Stimulated activated CD8-positive, alpha-beta memory T cell treated with anti-CD3 and anti-CD28 coated beads, Interleukin-12 subunit alpha, Interleukin-12 subunit beta, amount 100 ng/mL, for 24 hours (primary cell): Measurements from ENCODE around the gene KCND3.
"Not testable (repeated sequence)": the region's sequence is repeated elsewhere in the genome, so short reads cannot be mapped to it uniquely, and the experiment has no call there.

Experiments
- DNase-seq: peaks from one replicate; pipeline ENCODE4 v3.0.0-alpha.2; 2020; ENCODE audit errors: extremely low read depth

The KCND3 gene

DNA sequence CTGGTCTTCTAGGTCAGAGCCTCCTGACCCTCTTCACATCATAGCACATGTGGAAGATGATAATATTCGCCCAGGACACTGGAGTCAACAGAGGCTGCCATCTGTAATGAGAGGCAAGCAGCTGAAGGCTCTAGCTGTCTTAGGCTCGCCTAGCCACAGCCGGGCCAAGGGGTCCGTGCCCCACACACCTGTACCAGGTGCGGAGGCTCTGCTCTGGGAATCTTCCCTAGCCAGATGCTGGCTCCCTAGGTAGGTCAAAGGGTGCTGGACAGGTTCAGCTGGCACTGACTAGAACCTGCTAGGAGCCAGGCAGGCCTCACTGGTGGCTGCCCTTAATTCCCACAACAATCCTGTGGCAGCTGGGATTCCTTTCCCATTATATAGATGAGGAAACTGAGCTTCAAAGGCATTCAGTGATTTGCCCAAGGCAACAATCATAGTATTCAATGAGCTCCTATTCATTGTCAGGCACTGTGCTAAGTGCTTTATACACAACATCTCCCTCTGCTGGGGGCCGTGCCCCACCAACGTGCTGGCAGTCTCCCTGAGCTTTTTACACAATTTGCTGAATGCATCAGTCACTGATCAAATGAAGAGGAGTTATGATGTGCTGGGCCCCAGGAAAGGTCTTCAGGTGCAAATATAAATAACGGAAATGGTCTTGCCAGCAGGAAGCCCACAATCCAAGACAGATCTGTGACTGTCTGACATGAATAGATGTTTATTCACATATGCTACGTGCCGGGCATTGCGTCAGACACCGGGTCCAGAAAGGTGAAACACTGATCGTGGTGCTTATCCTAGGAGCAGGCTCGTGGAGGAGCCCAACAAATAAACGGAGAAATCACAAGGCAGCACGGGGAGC, 175.8 kb downstream of the KCND3 start:
- no peak for DNase-seq

DNA sequence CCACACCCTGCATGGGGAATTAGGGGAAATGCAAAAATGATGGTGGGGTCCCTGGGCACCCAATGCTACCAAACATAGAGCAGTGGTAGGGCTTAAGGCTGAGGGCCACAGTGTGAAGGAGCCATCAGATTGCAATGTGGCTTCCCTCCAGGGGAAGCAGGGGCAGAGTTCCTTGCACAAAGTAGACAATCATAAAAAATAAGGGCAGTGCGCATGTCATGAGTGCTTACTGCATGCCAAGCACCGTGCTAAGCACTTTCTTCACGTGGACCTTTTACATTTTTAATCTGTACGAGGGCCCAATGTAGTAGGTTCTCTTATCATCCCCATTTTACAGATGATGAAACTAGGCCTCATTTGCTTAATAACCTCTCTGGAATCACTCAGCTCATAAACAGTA, 177.2 kb downstream of the KCND3 start:
- DNase-seq, result no peak

DNA sequence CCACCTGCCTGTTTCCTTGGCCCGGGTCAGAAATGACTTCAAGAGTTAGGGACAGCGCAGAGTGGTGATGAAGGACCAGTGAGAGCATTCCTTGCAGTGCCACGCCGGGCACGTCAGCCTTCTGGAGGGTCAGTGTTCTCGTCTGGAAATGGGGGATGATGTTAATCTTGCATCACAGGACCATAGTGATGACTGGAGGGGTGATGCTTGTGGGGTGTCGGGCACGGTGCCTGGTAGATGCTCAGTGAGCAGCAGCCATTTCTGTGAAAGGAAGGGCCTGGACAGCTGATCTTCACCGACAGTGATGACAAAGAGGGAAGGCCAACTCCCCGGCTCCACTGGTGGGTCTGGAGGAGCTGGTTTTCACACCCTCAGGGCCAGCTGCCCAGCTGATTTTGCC, 177.6 kb downstream of the KCND3 start:
- no peak for DNase-seq

DNA sequence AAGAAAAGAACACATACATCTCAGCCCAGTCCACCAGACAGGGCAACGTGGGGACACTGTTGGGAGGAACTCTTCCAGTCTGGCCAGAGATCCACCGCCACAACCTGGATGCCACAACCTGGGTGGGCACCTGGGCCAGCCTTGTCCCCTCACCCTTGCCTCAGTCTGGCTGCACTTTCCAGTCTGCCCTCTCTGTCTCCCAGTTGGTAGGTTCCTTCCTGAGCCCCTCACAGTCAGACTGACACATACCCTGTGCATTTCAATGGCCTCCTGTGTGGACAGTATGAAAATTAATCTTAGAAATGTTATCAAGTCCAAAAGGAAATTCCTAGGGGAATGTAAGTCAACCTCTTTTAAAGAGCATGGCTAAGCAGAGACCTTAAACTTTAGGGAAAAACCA, 184.2 kb downstream of the KCND3 start:
- DNase-seq, result no peak

DNA sequence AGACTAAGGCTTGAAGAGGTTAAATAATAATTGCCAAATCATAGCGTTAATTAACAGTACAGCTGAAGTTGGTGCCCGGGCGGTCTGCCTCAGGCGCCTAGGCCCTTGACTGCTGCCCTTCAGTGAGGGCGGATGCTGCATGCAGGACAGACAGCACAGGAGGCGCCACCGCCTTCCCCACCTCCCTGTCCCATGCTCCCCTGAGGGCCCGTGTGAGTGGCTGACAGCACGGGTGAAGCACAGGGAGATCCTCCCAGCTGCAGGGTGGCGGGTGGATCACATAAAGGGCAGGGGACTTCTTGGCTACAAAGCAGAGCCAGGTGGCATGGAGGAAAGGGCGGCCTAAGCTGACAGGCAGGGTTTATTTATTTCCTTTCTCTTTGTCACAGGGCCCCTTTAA, 184.7 kb downstream of the KCND3 start:
- no peak for DNase-seq

DNA sequence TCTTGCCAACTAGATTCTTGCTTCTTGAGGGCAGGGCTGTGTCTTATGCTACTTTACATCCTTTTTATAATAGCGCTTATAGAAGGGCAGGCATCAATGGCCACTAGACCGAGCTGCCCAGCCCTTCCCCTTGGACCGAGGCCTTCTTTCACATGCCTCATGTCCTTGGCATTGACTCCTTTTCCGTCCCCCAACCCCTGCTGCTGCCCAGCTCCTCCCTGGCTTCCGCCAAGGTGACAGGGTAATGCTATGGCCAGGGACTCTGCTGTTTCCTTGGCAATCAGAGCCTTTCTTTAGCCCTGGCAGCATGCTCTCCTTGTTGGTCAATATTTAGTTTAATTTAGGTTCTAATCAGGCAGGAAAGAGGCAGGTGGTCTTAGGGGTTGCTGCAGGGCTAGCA, 185.5 kb downstream of the KCND3 start:
- no peak for DNase-seq

DNA sequence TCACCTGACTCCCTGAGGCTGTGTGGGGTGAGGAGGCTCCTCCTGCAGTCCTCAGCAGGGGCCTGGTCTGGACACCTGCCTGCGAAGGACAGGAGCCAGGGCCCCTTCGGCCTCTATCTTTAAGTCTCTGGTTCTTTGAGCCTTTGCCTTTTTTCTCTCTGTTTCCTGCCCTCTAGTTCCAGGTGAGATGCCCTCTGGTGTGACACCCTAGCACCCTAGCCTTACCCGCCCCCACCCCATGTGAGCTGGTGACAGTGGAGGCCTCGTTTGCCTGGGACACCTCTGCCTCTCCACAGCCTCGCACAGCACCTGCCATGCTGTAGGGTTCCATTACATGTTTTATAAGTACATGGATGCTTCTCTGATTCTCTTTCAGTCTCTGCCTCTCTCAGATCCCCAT, 186.5 kb downstream of the KCND3 start:
- no peak for DNase-seq

DNA sequence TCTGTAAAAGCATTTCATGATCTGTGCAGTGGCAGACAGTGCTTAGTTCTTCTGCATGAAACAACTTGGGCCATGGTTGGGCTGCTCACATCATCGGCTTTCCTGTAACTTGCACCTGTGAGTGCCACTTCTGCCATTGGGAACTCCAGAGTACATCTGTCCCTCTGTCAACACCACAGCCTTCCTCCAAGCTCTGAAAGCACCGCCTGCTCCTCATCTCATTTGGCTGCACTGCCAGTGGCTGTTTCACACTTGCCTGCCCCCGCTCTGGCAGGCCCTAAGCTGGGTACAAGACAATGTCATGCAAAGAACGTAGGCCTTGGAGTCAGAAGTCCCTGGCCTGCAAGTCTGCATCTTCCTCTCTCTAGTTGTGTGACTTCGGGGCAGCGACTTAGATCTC, 187.4 kb downstream of the KCND3 start:
- DNase-seq, result no peak

DNA sequence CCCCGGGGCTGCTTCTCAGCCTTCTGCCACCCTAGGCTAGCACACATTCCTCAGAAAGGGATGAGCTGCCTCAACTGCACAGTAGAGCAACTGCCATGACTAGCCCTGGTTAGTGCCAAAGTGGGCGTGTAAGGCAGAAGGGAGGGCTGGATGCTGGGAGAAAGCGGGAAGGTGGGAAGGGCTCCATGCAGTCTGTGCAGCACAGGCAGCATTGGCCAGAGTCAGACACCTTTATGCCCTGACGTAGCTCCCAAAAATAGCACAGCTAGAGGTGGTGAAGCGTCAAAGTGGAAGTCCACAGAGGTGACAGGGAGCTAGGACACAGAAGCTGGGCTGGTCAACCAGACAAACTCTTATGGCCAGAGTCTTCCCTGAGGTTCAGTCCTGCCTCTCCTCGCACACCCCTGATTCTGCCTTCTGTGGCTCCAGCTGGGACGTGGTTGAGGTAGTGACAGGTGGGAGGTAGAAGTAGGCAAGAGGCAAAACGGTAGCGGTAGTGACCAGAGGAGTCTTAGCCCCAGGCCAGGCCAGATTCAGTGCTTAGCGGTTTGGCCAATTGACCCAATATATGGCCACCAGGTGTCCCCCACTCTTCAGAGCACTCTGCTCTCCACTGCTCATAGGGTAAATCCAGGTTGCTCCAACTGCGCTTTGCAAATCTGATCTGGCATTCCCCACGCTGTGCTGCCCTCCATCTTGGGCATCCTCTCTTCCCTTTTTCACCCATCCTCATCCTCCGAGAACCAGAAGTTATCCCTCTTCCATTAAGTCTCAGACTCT, 188.2 kb downstream of the KCND3 start:
- DNase-seq, result no peak

DNA sequence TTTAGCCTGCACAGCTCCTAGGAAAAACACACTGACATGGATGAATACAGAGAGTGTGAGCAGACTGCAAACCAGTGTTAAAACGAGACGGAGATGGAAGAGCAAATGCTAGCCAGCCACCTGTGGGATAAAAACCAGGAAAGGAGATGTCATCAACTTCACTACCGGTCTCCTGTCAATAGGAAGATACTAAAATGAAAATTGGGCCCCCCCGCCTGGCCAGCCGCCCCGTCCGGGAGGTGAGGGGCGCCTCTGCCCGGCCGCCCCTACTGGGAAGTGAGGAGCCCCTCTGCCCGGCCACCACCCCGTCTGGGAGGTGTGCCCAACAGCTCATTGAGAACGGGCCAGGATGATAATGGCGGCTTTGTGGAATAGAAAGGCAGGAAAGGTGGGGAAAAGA, 189.7 kb downstream of the KCND3 start:
- DNase-seq, result not testable (repeated sequence)

DNA sequence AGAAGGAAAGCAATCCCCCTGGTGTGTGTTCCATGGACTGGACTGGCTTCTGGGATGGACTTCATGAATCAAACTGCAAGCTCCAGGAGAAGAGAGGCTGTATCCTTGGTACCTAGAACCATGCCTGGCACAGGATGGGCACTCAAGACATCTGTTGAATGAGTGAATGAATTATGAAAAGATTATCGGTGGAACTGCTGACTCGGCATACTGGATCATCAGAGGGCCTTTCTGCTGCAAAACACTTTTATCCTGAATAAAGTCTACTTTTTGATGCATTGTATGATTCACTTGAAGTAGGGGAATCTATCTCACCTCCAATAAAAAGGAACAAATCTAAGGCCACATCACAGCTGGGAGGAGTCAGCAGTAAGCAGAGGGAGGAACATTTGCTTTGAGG, 190.9 kb downstream of the KCND3 start:
- no peak for DNase-seq

DNA sequence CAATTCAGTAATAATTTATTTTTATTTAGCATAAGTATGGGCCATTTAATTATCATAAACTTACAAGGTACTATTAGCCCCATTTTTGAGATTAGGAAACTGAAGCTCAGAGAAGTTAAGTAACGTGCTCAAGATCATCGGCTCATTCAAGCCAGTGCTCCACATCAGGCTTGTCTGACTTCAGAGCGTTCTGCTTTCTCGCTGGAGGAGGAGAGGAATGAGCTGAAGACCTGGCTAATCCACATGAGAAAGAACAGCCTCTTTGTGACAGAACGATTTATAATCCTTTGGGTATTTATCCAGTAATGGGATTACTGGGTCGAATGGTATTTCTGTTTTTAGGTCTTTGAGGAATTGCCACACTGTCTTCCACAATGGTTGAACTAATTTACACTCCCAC, 194.1 kb downstream of the KCND3 start:
- DNase-seq, result no peak

DNA sequence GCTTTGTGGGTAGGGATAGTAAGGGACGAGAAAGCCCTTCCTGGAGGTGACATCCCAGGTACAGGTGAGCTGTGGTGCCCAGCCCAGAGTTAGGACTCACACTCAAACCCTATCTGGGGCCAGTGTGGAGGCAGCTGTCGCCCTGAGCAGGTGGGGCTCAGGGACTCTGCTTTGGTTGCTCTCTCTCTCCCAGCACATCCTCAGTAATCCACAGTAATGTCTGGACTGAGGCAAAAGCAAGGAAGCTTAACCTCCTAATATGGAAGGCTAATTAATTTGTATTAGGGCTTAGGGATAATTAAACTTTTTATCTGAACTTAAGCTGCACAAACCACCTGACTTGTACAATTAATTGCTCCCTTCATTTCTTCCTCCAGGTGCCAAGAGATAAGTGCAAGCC, 195.5 kb downstream of the KCND3 start:
- no peak for DNase-seq

DNA sequence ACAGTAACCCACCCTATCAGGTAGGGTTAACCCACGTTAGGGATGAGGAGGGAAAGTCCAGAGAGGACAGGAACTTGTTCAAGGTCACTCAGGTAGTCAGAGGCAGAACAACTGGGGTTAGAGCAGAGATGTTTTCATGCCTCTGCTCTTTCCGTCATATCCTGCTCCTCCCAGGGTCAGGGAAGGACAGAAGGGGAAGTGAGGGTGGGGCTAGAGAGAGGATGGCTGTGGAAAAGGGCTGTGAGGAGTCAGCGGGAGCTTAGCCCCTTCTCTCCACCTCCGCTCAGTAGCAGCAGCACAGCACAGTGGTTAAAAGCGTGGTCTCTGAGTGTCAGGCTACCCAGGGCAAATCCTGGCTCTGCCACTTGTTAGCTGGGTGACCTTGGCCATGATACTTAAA, 197.2 kb downstream of the KCND3 start:
- DNase-seq, result no peak

DNA sequence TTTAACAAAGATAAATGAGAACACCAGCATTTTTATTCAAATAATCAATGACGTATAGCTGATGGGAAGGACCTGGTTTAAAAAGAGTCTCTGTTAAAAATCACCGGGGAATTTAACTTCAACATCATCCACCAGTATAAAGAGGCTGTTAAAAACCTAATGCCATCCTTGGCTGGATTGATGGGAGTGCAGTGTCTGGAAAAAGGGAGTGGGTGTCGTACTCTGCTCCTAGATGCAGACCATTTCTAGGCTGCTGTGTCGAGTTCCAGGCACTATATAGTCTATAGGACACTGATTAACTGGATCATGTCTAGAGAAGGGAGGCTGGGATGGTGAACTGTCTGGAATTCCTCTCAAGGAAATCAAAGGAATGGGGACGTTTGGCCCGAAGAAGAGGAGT, 197.7 kb downstream of the KCND3 start:
- DNase-seq, result no peak

DNA sequence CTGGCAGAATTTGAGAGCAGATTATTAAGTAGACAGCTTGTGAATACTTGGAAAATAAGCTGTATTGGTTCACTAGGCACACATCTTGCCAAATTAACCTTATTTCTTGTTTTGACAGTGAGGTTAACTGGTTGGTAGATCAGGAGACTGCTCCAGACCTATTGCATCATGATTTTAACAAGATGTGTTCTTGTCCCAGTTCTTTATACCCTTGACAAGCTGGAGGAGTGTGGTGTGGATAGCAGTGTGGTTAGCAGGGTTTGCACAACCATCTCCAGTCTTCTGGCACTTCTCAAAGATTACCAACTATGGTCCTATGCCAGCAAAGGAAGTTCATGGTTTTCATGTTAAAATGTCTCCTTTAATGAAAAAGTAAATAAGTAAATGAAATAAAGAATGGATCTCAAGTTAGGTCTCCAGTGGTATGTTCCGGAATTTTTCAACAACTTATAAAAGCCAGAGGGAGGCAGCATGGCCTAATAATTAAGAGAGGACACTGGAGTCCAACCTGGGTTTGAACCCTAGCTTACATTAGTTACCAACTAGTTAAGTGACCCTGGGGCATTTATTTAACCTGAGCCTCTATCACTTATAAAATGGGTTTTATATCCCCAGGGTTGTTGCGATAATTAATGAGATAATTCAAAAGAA, 199.7 kb downstream of the KCND3 start:
- DNase-seq, result no peak

DNA sequence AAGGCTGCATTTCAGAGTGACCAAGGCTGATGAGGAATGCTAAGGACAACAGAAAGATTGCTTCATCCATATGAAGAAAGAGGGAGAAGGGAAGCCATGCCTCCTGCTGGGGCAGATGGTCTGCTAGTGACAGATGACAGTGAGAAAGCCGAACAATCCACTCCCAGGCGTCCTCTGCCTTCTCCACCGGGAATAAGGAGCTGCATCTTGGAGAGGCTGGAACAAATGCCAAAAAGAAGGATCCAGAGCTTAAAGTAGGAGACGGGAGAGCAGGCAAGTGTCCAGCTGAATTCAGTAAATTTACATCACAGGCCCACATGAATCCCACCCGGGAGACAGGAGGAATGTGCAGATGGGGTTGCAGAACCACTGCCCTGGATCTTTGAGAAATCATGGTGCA, 200.3 kb downstream of the KCND3 start:
- no peak for DNase-seq

DNA sequence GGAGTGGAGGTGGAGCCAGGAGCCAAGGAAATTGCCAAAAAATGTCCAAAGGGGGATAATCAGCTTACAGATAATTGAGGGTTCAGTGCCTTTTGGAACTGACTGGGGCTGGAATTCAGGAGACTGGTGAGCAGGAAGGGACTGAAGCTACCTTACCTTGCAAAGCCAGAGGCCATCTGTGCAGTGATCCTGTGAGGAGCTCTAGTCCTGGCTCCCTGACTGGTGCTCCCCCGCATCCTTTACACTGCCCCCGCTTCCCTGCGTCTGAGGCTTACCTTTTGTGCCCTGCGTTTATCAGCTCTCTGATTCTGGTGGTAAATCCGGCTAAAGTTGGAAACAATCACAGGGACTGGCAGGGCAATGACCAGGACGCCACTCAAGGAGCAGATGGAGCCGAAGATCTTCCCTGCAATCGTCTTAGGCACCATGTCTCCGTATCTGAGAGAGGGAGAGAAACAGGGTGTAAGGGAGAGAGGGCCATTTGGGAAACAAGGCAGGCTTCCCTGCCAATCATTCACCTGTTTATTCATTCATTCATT, 202.7 kb downstream of the KCND3 start:
- no peak for DNase-seq

DNA sequence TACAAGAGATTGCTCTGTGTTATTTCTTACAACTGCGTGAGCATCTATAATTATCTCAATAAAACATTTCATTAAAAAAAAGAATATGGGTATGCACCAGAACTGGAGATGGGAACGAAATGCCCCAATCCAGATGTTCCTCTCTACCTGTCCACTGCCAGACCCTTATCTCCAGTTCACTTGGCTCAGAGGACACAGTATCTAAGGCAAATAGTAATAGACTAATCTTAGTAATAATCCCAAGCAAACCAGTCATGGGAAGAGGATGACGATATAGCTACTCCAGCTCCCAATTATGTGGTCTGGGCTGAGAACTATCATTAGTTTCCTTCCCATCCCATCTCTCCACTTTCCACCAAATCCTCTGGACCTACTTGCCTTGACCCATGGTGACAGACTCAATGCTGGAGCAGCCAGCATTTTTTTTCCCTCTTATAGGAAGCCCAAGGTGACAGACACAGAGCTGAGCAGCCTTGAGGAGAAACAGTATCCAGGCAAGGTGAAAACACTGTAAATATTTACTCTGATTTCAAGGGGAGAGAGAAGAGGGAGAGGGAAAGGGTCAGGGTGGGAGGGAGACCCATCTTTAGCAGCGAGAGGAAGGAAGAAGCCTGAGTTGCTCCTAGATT, 205.1 kb downstream of the KCND3 start:
- no peak for DNase-seq

DNA sequence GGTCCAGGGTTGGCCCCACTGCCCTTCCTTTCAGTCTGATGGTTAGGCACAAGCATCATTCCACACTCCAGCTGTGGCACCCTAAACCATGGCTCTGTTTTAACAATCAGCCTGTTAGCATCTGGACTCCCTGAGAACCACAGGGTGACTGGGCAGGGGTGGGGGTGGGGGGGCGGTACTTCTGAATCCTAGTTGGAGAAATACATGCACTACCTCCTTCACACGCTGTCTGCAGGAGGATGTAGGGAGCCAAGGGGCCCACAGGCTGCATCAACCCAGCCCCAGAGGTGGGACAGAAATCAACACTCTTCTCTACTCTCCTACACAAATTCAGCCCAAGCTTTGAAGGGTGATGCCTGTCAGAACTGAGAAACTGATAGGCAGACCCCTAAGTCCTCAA, 209.9 kb downstream of the KCND3 start:
- no peak for DNase-seq

DNA sequence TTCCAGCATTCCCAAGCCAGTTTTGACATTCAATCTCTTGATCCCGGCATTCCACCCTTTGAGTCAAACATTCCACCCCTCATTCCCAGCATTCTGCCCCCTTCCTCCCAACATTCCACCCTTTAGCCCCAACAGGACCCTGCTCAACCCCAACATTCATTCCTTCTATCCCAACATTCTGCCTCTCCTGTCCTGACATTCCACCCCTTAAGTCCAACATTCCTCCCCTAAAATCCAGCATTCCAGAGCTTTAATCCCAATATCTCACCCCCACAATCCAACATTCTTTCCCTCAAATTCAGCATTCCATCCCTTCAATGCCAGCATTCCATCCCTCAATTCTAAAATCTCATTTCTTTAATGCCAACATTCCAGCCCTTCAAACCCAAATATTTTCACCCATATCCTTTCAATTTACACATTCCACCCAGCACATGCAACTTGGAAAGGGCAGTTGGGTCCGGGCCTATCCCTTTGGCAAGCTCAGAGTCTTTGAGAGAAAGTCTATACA, 210.9 kb downstream of the KCND3 start:
- no peak for DNase-seq

DNA sequence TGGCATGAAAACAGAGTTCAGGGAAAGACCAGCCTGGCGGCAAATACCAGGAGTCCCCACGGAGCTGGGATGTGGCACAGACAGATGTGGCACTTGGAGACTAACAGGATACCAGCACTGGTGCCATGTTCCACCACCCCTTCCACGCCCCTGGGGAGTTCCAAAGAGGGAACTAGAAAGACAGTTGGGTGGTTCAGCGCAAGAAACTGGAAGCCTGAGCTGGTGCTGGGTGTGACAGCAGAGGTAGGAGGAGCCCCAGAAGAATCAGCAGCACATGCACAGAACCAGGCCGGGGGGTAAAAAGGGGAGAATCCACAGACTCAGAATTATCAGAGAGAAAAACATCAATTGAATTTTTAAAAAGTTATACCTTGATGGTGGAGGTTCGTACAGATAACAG, 211.4 kb downstream of the KCND3 start:
- no peak for DNase-seq
